OCI-LY1 (cell line): ENCODE measurements around the gene GRIK2.

Experiments
- H2AFZ ChIP-seq: fragments of 200-600 bp; sonication (generic), shearing (Covaris generic); 2 replicates; pipeline ENCODE4 v1.6.0; 2014; ENCODE audit warnings: antibody characterized with exemption, mild to moderate bottlenecking, low read length
- H3F3A ChIP-seq: fragments of 200-600 bp; sonication (generic), shearing (Covaris generic); 2 replicates; pipeline ENCODE4 v1.6.0; 2014; ENCODE audit warnings: mild to moderate bottlenecking, antibody characterized with exemption, low read length, moderate library complexity; ENCODE audit not compliant: insufficient read depth
- H3K27ac ChIP-seq: fragments of 200-600 bp; sonication (generic); 2 replicates; pipeline ENCODE4 v1.5.1; 2014; ENCODE audit warnings: low read length, mixed run types, mild to moderate bottlenecking, low read depth; ENCODE audit not compliant: poor library complexity, severe bottlenecking
- H3K27me3 ChIP-seq: fragments of 200-600 bp; sonication (generic); 2 replicates; pipeline ENCODE4 v1.6.0; 2014; ENCODE audit warnings: antibody characterized with exemption, mild to moderate bottlenecking, low read length, moderate library complexity; ENCODE audit not compliant: insufficient read depth
- H3K36me3 ChIP-seq: fragments of 200-600 bp; sonication (generic); 2 replicates; pipeline ENCODE4 v1.6.1; 2014; ENCODE audit warnings: mild to moderate bottlenecking, antibody characterized with exemption, low read length, moderate library complexity, mixed read lengths; ENCODE audit not compliant: insufficient read depth
- H3K4me1 ChIP-seq: fragments of 200-600 bp; sonication (generic); 2 replicates; pipeline ENCODE4 v1.5.1; 2014; ENCODE audit warnings: mild to moderate bottlenecking, low read length, moderate library complexity; ENCODE audit not compliant: insufficient read depth, severe bottlenecking
- H3K4me2 ChIP-seq: fragments of 200-600 bp; sonication (generic), shearing (Covaris generic); 2 replicates; pipeline ENCODE4 v1.6.1; 2014; ENCODE audit warnings: low read length
- H3K4me3 ChIP-seq: fragments of 200-600 bp; sonication (generic); 2 replicates; pipeline ENCODE4 v1.5.1; 2014; ENCODE audit warnings: low read length, low read depth, mild to moderate bottlenecking, mixed read lengths; ENCODE audit not compliant: poor library complexity, severe bottlenecking
- H3K79me2 ChIP-seq: fragments of 200-600 bp; shearing (Covaris generic); 2 replicates; pipeline ENCODE4 v1.6.1; 2016; ENCODE audit warnings: mixed run types, low read length, mixed read lengths; ENCODE audit not compliant: insufficient read depth
- H3K9ac ChIP-seq: fragments of 200-600 bp; sonication (generic), shearing (Covaris generic); 2 replicates; pipeline ENCODE4 v1.6.1; 2014; ENCODE audit warnings: mild to moderate bottlenecking, low read length, mixed read lengths
- H3K9me2 ChIP-seq: fragments of 200-600 bp; sonication (generic), shearing (Covaris generic); 2 replicates; pipeline ENCODE4 v1.6.1; 2014; ENCODE audit warnings: low read depth, mild to moderate bottlenecking, low read length, mixed read lengths
- H3K9me3 ChIP-seq: fragments of 200-600 bp; shearing (Covaris generic); 2 replicates; pipeline ENCODE4 v1.6.1; 2014; ENCODE audit warnings: low read length, mixed read lengths
- H4K20me1 ChIP-seq: fragments of 200-600 bp; sonication (generic), shearing (Covaris generic); 2 replicates; pipeline ENCODE4 v1.6.0; 2016; ENCODE audit warnings: mild to moderate bottlenecking, low read length; ENCODE audit not compliant: insufficient read depth
- CTCF ChIP-seq: fragments of 200-600 bp; sonication (generic), shearing (Covaris generic); IDR thresholded peaks from 2 replicates; pipeline ENCODE4 v1.5.1; 2017; ENCODE audit warnings: mild to moderate bottlenecking, antibody characterized with exemption, low read length, moderate library complexity, mixed read lengths
- EZH2 ChIP-seq: fragments of 200-600 bp; sonication (generic), shearing (Covaris generic); IDR thresholded peaks from 2 replicates; pipeline ENCODE4 v1.8.0; 2017; ENCODE audit warnings: borderline replicate concordance, mixed run types, mild to moderate bottlenecking, antibody characterized with exemption, low read length, moderate library complexity, mixed read lengths

The GRIK2 gene

DNA sequence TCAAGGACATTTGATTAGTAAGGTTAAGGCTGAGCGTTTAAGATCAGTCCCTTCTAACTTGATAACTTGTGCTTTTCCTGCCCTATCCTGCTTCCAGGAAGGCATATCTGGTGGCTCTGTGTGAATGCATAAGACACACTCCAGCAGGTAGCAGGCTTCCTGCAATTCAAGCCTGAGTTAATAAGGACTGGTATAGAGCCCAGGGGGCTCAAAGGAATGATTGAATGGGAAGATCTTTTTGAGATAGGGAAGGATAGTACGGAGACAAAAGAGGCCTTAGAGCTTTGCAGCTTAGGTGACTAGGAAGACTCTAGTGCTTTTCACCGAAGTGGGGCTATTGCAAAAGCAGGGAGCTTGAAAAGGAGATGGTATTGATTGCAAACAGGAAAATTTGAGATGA lies 307.1 kb downstream of the GRIK2 start:
- H4K20me1 ChIP-seq = no peaks in the 10 kb centered on the region
- H2AFZ ChIP-seq = no peak overlapping the region
- no peaks in the 10 kb centered on the region for H3K9me2 ChIP-seq
- no peak overlapping the region for H3K27ac ChIP-seq
- H3K79me2 ChIP-seq = no peaks in the 10 kb centered on the region
- H3K9ac ChIP-seq = no peak overlapping the region
- no peaks in the 10 kb centered on the region for H3K36me3 ChIP-seq
- H3K4me2 ChIP-seq = no peak overlapping the region
- TF ChIP-seq CTCF (no peak), EZH2 (no peak)
- no peaks in the 10 kb centered on the region for H3K4me1 ChIP-seq
- no peaks in the 10 kb centered on the region for H3F3A ChIP-seq
- 0 out of 2 replicates have a peak, but pooled peaks cover 2% of the 10 kb centered on the region for H3K27me3 ChIP-seq
- H3K4me3 ChIP-seq = no peak overlapping the region
- H3K9me3 ChIP-seq = no peaks in the 10 kb centered on the region

DNA sequence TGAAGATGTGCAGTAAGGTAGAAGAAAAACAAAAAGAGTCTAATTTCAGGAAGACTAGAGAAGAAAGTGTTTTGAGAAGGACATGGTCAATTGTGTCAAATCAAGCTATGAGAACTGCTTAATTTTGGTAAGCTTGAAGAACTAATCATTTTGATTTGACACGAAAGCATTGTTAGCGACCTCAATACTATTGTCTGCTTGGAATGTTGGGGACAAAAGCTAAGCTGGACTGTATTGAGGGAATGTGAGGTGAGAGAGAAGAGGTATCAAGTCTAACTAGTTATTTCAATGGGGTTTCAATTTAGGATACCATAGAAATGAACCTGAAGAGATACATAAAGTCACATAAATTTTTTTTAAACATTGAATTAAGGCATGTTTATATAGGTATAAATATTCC lies 309.8 kb downstream of the GRIK2 start:
- H2AFZ ChIP-seq = no peak overlapping the region
- no peak overlapping the region for H3K4me3 ChIP-seq
- no peaks in the 10 kb centered on the region for H3F3A ChIP-seq
- no peaks in the 10 kb centered on the region for H3K9me2 ChIP-seq
- no peak overlapping the region for H3K27ac ChIP-seq
- no peaks in the 10 kb centered on the region for H3K36me3 ChIP-seq
- H3K4me2 ChIP-seq = no peak overlapping the region
- no peak overlapping the region for H3K9ac ChIP-seq
- H4K20me1 ChIP-seq = no peaks in the 10 kb centered on the region
- no peaks in the 10 kb centered on the region for H3K9me3 ChIP-seq
- no peaks in the 10 kb centered on the region for H3K79me2 ChIP-seq
- 0 out of 2 replicates have a peak, but pooled peaks cover 2% of the 10 kb centered on the region for H3K27me3 ChIP-seq
- TF ChIP-seq EZH2 = no peak
- TF ChIP-seq CTCF = no peak
- H3K4me1 ChIP-seq = no peaks in the 10 kb centered on the region

DNA sequence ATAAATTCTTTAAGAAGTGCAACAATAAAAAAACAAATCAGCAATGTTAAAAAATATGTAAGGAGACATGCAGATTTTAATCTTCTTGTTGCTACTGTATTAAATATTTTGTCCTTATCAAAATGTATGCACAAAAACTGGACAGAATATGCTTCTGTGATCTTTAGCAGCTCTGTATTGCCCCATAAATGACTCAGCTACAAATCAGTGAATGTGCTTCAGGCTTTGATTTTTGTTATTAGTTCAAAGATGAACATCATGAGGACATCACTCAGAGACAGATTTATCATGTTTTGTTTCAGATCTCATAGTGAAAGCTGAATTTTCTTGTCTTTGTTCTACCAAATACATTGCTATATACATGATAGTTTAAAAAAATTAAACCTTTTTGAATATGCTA lies 312.4 kb downstream of the GRIK2 start:
- TF ChIP-seq EZH2 = no peak
- no peak for TF ChIP-seq CTCF

More for the DNA sequence above, 312.4 kb downstream of the GRIK2 start:
- H3K9me3 ChIP-seq = no peaks in the 10 kb centered on the region
- H3K27me3 ChIP-seq = no peaks in the 10 kb centered on the region
- no peaks in the 10 kb centered on the region for H4K20me1 ChIP-seq
- no peaks in the 10 kb centered on the region for H3K79me2 ChIP-seq
- H3K36me3 ChIP-seq = no peaks in the 10 kb centered on the region
- H3K27ac ChIP-seq = no peak overlapping the region
- H3K4me3 ChIP-seq = no peak overlapping the region
- no peaks in the 10 kb centered on the region for H3K4me1 ChIP-seq
- H2AFZ ChIP-seq = no peak overlapping the region
- no peaks in the 10 kb centered on the region for H3F3A ChIP-seq
- H3K4me2 ChIP-seq = no peak overlapping the region
- H3K9ac ChIP-seq = no peak overlapping the region
- H3K9me2 ChIP-seq = no peaks in the 10 kb centered on the region
